NCI-H345 treated with DMSO at 0.1 percent for 48 hours (cell line): Measurements from ENCODE around the gene PLEKHG5.
"Not testable (repeated sequence)": the region's sequence is repeated elsewhere in the genome, so short reads cannot be mapped to it uniquely, and the experiment has no call there.

Experiments used
- DNase-seq: peaks from one replicate; lab custom pipeline; 2025; ENCODE audit not compliant: unreplicated experiment; lab: John Stamatoyannopoulos, UW

PLEKHG5 gene

DNA sequence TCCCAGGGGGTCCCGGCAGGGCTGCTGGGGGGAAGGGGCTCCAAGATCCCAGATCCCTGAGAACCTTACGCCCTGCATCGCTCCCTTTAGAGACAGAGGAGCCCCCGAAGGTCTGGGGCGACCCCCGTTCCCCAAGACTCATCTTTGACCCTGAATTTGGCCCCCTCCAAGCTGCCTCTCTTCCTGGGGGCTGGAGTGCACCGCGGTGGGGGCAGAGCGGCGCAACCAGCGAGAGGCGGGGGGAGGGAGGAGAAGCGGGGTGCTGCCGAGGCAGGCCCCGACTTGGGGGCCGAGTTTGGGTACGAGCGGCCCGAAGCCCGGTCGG, 5.4 kb upstream of the PLEKHG5 start:
- no peak for DNase-seq

DNA sequence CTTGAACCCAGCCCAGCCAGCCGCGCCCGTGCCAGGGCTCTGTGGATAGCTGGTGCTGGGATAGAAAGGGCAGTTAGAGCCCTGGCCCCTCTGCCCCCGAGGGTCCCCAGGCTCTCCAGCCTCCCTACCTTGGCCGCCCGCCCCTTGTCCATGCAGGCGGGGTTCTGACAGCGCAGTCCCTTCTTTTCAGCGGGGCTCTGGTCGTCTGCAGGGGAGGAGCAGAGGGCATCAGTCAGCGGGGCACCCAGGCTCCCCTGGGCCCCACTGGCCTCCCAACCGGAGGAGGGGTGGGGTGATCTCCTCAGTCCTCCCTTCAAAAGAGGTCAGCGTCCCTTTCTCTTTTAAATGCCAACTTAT, 4.9 kb upstream of the PLEKHG5 start:
- DNase-seq: no peak

GRCh38 chr1:6495540-6496364, 4.3 kb upstream of the PLEKHG5 start:
- no peak for DNase-seq

- no peak for DNase-seq
Observed at GRCh38 chr1:6495041-6495441, 3.6 kb upstream of the PLEKHG5 start.

- DNase-seq: no peak
Observed at GRCh38 chr1:6494627-6495026, 3.2 kb upstream of the PLEKHG5 start.

GRCh38 chr1:6493834-6494223, 2.4 kb upstream of the PLEKHG5 start:
- not testable (repeated sequence) for DNase-seq

DNA sequence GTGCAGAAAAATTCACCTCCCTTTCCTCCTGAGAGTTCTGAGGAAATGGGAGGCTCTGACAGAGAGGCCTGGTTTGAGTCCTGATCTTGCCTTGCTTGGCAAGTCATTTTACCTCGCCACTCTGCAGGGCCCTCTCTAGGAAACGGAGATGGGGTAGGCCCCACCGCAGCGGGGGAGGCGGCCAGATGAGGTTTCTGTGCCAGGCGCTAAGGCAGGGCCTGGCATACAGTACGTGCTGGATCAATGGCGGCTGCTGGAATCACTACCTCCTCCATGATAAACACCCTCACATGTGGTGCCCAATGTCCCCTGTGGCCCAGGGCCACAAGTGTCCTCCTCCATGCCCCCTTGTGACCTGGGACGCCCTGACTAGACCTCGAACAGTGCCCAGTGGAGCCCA, 499 bp upstream of the PLEKHG5 start:
- DNase-seq: no peak

GRCh38 chr1:6491081-6491449, 402 bp downstream of the PLEKHG5 start:
- DNase-seq: no peak

DNA sequence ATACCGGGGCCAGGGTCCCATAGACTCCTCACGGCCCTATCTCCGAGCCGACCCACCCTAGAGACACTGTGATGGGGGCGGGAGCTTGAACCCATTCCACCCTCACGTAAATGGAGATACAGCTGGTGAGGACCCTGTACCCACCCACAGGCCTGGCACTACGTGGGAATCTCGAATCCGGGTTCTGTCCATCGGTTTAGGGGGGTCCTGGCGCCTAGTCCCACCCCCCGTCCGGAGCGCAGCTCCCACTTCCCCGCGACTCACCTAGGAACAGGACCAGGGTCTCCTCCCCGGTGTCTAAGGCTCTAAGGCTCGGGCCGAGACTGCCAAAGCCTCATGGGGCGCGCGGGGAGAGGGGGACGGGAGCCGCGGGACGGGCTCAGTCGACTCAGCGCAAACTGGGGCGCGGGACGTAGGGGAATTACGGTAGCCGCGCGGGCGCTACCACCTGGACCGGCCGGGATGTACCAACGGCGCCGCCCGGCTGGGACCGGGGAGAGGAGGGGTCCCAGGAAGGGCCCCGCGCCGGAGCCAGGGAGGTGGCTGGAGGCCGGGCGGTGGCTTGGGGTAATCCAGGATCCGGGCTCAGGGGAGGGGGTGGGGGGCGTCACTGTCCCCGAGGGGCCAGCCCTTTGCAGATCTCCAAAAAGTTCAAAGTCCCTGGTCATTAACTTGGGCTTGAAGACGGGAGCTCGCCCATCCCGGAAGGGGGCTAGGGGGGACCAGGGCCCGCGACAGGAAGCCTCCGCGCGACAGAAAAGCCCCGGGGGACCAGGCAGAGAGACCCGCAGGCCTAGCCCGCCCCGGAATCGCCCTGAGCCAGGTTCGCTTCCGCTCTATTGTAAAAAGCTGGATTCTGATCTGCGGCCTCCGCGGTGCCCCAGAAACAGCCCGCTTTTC, 1.0 kb downstream of the PLEKHG5 start:
- DNase-seq: peak; percentile 17

- DNase-seq: peak; percentile 46
Observed at GRCh38 chr1:6489799-6490180, 1.7 kb downstream of the PLEKHG5 start.

- DNase-seq: no peak
Observed at GRCh38 chr1:6489383-6489765, 2.1 kb downstream of the PLEKHG5 start.

- no peak for DNase-seq
Observed at GRCh38 chr1:6488602-6489382, 2.7 kb downstream of the PLEKHG5 start.

- DNase-seq: no peak
Observed at GRCh38 chr1:6487804-6488484, 3.5 kb downstream of the PLEKHG5 start.

GRCh38 chr1:6486433-6487011, 4.9 kb downstream of the PLEKHG5 start:
- DNase-seq: peak; percentile 68

DNA sequence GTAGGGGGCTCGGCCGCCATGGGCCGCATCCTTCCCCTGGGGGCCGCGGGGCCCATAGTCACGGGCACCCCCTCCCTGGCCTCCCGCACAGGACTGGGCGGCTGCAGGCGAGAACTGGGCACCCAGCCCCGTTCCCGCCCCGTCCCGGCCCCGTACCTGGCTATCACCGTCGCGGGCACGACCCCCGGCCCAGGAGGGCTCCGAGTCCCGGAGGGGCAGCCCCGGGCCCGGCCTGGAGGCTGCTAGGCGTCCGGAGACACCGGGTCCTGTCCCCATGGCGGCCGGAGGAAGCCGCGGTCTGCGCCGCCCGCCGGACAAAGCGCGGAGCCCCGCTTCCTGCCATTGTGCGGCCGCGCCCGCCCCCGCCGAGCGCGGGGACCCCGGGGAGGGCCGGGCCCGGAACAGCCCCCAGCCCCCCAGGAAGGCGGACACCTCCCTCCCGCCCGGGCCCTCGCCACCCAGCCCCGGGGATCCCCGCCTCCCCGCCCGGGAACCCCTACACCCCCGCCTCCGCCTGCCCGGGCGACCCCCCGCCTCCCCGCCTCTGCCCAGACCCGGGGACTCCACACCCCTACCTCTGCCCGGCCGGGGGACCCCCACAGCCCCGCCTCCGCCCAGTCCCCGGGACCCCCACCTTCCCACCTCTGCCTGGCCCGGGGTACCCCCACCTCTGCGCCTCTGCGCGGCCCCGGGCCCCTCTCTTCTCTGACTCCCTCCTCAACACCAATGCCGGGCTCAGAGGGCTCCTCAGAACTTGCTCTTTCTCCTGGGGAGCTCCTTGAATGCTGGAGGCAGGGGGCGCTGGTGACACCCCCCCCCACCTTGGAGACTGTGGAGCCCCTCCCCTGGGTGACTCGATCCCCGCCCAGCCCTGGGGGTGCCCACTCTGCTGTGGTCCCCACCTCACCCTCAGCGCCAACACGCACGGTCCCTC, 6.0 kb downstream of the PLEKHG5 start:
- DNase-seq: no peak

DNA sequence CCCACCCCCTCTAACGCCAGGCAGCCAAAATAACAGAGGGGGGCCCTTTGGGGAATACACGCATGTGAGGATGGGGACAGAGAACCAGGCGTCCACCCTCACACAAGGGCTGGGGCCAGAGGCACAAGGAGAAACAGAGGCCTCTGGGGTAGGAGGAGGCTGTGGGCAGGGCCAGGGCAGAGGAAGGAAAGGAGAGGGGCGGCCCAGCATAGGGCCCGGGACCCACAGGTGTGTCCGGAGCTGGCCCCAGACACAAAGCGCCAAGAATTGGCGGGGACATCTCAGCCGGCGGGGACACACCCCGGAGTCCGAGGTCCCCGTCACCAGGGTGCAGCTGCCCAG, 6.7 kb downstream of the PLEKHG5 start:
- no peak for DNase-seq

DNA sequence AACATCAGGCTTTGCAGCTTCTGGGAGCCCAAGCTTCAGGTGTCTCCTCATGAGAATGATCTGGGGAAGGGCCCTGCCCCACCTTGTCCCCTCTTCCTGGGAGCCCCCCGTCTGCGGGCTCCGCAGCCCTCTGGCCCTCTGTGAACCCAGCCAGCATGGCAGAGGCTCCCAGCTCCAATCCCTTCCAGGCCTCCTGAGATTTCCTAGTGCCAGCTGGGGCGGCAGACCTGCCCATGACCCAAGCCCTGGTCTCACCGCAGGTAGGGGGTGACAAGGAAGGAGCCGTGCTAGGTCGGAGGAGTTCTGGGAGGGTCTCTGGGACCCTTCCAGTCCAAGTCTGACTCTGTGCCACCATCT, 7.7 kb downstream of the PLEKHG5 start:
- DNase-seq: no peak

GRCh38 chr1:6483017-6483760, 8.3 kb downstream of the PLEKHG5 start:
- DNase-seq: peak; percentile 34

DNA sequence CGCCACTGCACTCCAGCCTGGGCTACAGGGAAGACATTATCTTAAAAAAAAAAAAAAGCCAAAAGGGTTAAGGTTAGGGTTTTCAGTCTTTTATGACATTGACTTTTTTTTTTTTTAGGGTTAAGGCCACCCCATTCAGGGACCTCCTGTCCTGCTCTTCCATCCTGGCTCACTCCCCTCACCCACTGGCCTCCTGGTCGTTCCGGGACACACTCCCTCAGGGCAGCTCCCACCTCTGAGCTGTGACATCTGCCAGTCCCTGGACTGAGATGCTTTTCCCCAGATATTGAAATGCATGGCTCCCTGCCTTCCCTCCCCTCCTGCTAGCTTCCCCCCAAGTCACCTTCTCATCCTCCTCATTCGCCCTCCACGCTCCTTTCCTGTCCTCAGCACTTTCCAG, 9.6 kb downstream of the PLEKHG5 start:
- DNase-seq: no peak
